Dedifferentiated amniotic fluid mesenchymal stem cell (primary cell): ENCODE results near the gene SF3B1.

Source experiments
- DNase-seq: peaks from one replicate; pipeline ENCODE4 v3.0.0-alpha.2; 2016; ENCODE audit errors: extremely low spot score

SF3B1 gene

GRCh38 chr2:197340591-197340990, 94.2 kb downstream of the SF3B1 start:
- no peak for DNase-seq
